Putamen (tissue), 1 donor: ENCODE measurements around the gene TNNT2.

Experiments
- DNase-seq: peaks from one replicate; pipeline ENCODE4 v3.0.0-alpha.2; 2016; ENCODE audit warnings: low spot score

TNNT2 gene

GRCh38 chr1:201356701-201357100 is 20.8 kb downstream of the TNNT2 start:
- no peak for DNase-seq

- DNase-seq: no peak
Measured at GRCh38 chr1:201356236-201356635, 21.2 kb downstream of the TNNT2 start.

- DNase-seq: no peak
Measured at GRCh38 chr1:201355471-201355870, 22.0 kb downstream of the TNNT2 start.

- DNase-seq: no peak
Measured at GRCh38 chr1:201354901-201355295, 22.6 kb downstream of the TNNT2 start.

- no peak for DNase-seq
Measured at GRCh38 chr1:201354151-201354900, 23.2 kb downstream of the TNNT2 start.

- no peak for DNase-seq
Measured at GRCh38 chr1:201353186-201353940, 24.1 kb downstream of the TNNT2 start.

- DNase-seq: no peak
Measured at GRCh38 chr1:201351617-201352016, 25.9 kb downstream of the TNNT2 start.

GRCh38 chr1:201350884-201351283 is 26.6 kb downstream of the TNNT2 start:
- DNase-seq: no peak

GRCh38 chr1:201350361-201350725 is 27.1 kb downstream of the TNNT2 start:
- DNase-seq: no peak

GRCh38 chr1:201349092-201349491 is 28.4 kb downstream of the TNNT2 start:
- peak; percentile 13 for DNase-seq

- DNase-seq: no peak
Measured at GRCh38 chr1:201348211-201348566, 29.3 kb downstream of the TNNT2 start.

GRCh38 chr1:201347498-201348210 is 29.8 kb downstream of the TNNT2 start:
- DNase-seq: no peak

- DNase-seq: no peak
Measured at GRCh38 chr1:201346987-201347386, 30.5 kb downstream of the TNNT2 start.

GRCh38 chr1:201346337-201346939 is 31.0 kb downstream of the TNNT2 start:
- no peak for DNase-seq

GRCh38 chr1:201345081-201345355 is 32.5 kb downstream of the TNNT2 start:
- no peak for DNase-seq

GRCh38 chr1:201344206-201345080 is 33.0 kb downstream of the TNNT2 start:
- no peak for DNase-seq

- no peak for DNase-seq
Measured at GRCh38 chr1:201341377-201341776, 36.1 kb downstream of the TNNT2 start.

- no peak for DNase-seq
Measured at GRCh38 chr1:201336711-201337450, 40.6 kb downstream of the TNNT2 start.

GRCh38 chr1:201335901-201336300 is 41.6 kb downstream of the TNNT2 start:
- no peak for DNase-seq

- DNase-seq: no peak
Measured at GRCh38 chr1:201335174-201335870, 42.2 kb downstream of the TNNT2 start.
